Hepatocyte (in vitro differentiated cells): ENCODE data around the gene VWF. TPM values are rescaled to one million over a fixed set of nuclear protein-coding genes. Genes with fewer than 3 reads are reported as not detected.

ENCODE experiments used
- DNase-seq: peaks from one replicate; pipeline ENCODE4 v3.0.0-alpha.2; 2016; ENCODE audit warnings: low spot score
- H2AFZ ChIP-seq: fragments of 200-600 bp; sonication (generic); 2 replicates; pipeline ENCODE4 v1.6.0; 2016; ENCODE audit warnings: antibody characterized with exemption, mild to moderate bottlenecking
- H3K27ac ChIP-seq: fragments of 200-600 bp; sonication (generic); 2 replicates; pipeline ENCODE4 v1.5.1; 2016; ENCODE audit warnings: mild to moderate bottlenecking
- H3K27me3 ChIP-seq: fragments of 200-600 bp; sonication (generic); 2 replicates; pipeline ENCODE4 v1.6.1; 2016
- H3K36me3 ChIP-seq: fragments of 200-600 bp; sonication (generic); replicated peaks from 2 replicates; pipeline ENCODE4 v1.5.1; 2016; ENCODE audit warnings: low read depth; ENCODE audit not compliant: insufficient read depth
- H3K4me1 ChIP-seq: fragments of 200-600 bp; sonication (generic); 2 replicates; pipeline ENCODE4 v1.5.1; 2016; ENCODE audit warnings: mild to moderate bottlenecking, moderate library complexity; ENCODE audit not compliant: insufficient read depth
- H3K4me2 ChIP-seq: fragments of 200-600 bp; sonication (generic); 2 replicates; pipeline ENCODE4 v1.6.0; 2016
- H3K4me3 ChIP-seq: fragments of 200-600 bp; sonication (generic); 2 replicates; pipeline ENCODE4 v1.5.1; 2016; ENCODE audit warnings: mild to moderate bottlenecking
- H3K79me2 ChIP-seq: fragments of 200-600 bp; sonication (generic); 2 replicates; pipeline ENCODE4 v1.6.0; 2017; ENCODE audit warnings: mild to moderate bottlenecking
- H3K9me2 ChIP-seq: fragments of 200-600 bp; sonication (generic); replicated peaks from 2 replicates; pipeline ENCODE4 v1.6.0; 2017; ENCODE audit warnings: mild to moderate bottlenecking; ENCODE audit not compliant: insufficient read depth
- H3K9me3 ChIP-seq: fragments of 200-600 bp; sonication (generic); 2 replicates; pipeline ENCODE4 v1.5.1; 2016; ENCODE audit warnings: low read depth, mild to moderate bottlenecking
- H4K20me1 ChIP-seq: fragments of 200-600 bp; sonication (generic); 2 replicates; pipeline ENCODE4 v1.6.0; 2016; ENCODE audit warnings: mild to moderate bottlenecking; ENCODE audit not compliant: insufficient read depth, poor library complexity, severe bottlenecking
- EZH2 ChIP-seq: fragments of 200-600 bp; sonication (generic); IDR thresholded peaks from 2 replicates; pipeline ENCODE4 v1.6.1; 2016; ENCODE audit warnings: antibody characterized with exemption, mild to moderate bottlenecking, borderline replicate concordance
- EZH2phosphoT487 ChIP-seq: fragments of 200-600 bp; sonication (generic); IDR thresholded peaks from one replicate; pipeline ENCODE4 v1.6.1; 2018; ENCODE audit warnings: antibody characterized with exemption, mild to moderate bottlenecking, low read depth, moderate library complexity; ENCODE audit not compliant: unreplicated experiment, severe bottlenecking
- WGBS: methylation state at CpG from one replicate; pipeline ENCODE4 v1.1.6; 2016; ENCODE audit warnings: low lambda C conversion rate; ENCODE audit errors: missing lambda C conversion rate; 5-methylcytosine and 5-hydroxymethylcytosine counted together
- polyA plus RNA-seq: library from polyadenylated mRNA; unstranded; fragments of >200 nt; fragmentation: Nextera tagmentation; extraction: Ambion mirVana; gene quantifications from 2 replicates; pipeline ENCODE4 v1.2.1, GENCODE V29; 2016
- total RNA-seq: library from RNA; depleted of rRNA; stranded (reverse); fragments of >200 nt; gene quantifications from 2 replicates; pipeline ENCODE4 v1.2.3, GENCODE V29; 2014
- TF ChIP-seq, protein P1 (sequence below): fragments of 200-600 bp; sonication (generic); IDR thresholded peaks from 2 replicates; pipeline ENCODE4 v1.5.1; 2016; ENCODE audit warnings: antibody characterized with exemption, mild to moderate bottlenecking; ENCODE audit not compliant: poor library complexity

VWF gene
- total and polyA plus RNA-seq, 2 experiments from 2014 or later, result 0.20 to 0.77 TPM

DNA sequence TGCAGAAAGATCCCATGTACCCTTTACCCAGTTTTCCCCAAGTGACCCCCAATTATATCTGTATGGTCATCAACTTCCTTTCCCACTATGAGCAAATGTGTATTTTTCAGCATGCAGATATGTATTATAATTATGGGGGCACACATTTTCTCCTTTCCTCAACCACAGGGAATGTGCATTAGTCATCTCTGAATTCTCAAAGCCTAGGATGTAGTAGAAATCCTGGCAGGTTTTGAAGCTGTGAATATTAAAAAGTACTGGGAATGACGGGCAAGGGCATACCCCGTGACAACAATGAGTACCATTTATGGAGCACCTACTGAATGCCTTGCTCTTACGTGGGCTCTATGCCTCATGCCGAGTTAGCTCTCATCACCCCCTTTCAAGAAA lies 71.5 kb downstream of the VWF start:
- DNase-seq, result no peak
- Histone ChIP-seq H3K27me3 (no peaks in the 10 kb centered on the region), H3K4me3 (no peak overlapping the region), H3K9me2 (no peaks in the 10 kb centered on the region), H3K27ac (no peak overlapping the region), H3K79me2 (no peaks in the 10 kb centered on the region), H3K4me2 (no peak overlapping the region), H3K9me3 (no peaks in the 10 kb centered on the region), H3K4me1 (peaks cover 23% of the 10 kb centered on the region), H4K20me1 (no peaks in the 10 kb centered on the region), H2AFZ (no peak overlapping the region), H3K36me3 (no peaks in the 10 kb centered on the region)
- TF ChIP-seq EZH2 (no peak), EZH2phosphoT487 (no peak)
- TF ChIP-seq, protein P1, sequence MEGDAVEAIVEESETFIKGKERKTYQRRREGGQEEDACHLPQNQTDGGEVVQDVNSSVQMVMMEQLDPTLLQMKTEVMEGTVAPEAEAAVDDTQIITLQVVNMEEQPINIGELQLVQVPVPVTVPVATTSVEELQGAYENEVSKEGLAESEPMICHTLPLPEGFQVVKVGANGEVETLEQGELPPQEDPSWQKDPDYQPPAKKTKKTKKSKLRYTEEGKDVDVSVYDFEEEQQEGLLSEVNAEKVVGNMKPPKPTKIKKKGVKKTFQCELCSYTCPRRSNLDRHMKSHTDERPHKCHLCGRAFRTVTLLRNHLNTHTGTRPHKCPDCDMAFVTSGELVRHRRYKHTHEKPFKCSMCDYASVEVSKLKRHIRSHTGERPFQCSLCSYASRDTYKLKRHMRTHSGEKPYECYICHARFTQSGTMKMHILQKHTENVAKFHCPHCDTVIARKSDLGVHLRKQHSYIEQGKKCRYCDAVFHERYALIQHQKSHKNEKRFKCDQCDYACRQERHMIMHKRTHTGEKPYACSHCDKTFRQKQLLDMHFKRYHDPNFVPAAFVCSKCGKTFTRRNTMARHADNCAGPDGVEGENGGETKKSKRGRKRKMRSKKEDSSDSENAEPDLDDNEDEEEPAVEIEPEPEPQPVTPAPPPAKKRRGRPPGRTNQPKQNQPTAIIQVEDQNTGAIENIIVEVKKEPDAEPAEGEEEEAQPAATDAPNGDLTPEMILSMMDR, result no peak
- WGBS, result 94% methylated on average over 4 of the region's 4 CpGs

DNA sequence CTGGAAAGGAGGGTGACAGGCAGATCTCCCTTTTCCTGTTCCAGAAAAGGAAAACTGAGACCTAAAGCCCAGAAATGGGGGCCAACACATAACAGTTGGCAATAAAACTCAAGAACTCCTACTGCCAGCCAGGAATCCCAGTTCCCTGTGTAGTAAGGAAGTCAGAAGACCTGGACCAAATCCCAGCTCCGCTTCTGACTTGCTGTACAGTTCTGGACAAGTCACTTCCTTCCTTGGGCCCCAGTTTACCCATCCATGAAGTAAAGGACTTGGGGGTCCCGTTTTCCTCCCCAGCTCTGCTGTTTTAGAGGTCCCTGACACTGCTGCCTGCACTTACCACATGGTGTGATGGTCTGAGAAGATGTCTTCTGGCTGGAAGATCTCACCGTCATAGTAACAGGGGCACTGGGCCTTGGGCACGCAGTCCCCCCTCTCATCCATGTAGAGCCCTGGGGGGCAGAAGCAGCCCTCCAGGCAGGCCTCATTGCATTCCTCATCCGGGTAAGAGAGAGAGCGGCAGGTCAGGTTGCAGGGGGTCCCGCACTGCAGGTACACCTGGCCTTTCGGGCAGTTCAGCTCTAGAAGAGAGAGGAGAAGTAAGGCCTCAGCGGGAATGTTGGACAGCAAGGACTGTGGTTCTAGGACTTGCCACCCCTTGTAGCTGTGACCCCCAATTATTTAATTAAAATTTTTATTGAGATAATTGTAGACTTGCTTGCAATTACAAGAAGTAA lies 72.1 kb downstream of the VWF start:
- 91% methylated on average over 9 of the region's 9 CpGs for WGBS
- H3K79me2 ChIP-seq, result no peaks in the 10 kb centered on the region
- TF ChIP-seq, protein P1, result no peak
- TF ChIP-seq EZH2 (no peak), EZH2phosphoT487 (no peak)
- no peaks in the 10 kb centered on the region for H3K9me3 ChIP-seq
- H3K9me2 ChIP-seq, result no peaks in the 10 kb centered on the region
- H3K4me3 ChIP-seq, result no peak overlapping the region
- no peak overlapping the region for H3K4me2 ChIP-seq
- H3K36me3 ChIP-seq, result no peaks in the 10 kb centered on the region
- H3K4me1 ChIP-seq, result peaks cover 23% of the 10 kb centered on the region
- no peak overlapping the region for H2AFZ ChIP-seq
- H3K27me3 ChIP-seq, result no peaks in the 10 kb centered on the region
- no peaks in the 10 kb centered on the region for H4K20me1 ChIP-seq
- no peak for DNase-seq
- H3K27ac ChIP-seq, result no peak overlapping the region

DNA sequence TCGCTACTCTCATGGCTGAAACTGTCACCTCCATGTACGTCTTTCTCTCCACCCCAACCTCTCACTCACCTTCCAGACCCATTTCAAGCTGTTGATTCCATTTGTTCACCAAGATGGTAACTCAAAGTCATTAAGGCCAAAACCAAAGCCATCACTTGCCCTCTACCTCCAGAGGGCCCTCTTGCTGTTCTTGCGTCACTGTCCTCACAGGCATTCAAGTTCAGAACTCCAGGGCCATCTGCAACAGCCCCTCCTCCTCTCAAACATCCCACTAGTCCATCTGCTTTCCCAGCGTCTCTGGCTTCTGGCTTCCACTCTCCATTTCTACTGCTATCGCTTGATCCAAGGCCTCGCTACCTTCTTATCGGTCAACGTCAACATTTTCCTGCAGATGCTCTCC lies 74.5 kb downstream of the VWF start:
- no peaks in the 10 kb centered on the region for H3K9me2 ChIP-seq
- no peaks in the 10 kb centered on the region for H3K79me2 ChIP-seq
- H3K27me3 ChIP-seq, result no peaks in the 10 kb centered on the region
- no peak overlapping the region for H3K27ac ChIP-seq
- H4K20me1 ChIP-seq, result no peaks in the 10 kb centered on the region
- H2AFZ ChIP-seq, result no peak overlapping the region
- WGBS, result 94% methylated on average over 8 of the region's 8 CpGs
- no peak for TF ChIP-seq EZH2
- TF ChIP-seq EZH2phosphoT487, result no peak
- TF ChIP-seq, protein P1, result no peak
- H3K4me1 ChIP-seq, result peaks cover 15% of the 10 kb centered on the region
- H3K9me3 ChIP-seq, result no peaks in the 10 kb centered on the region
- no peak for DNase-seq
- H3K4me2 ChIP-seq, result no peak overlapping the region
- no peak overlapping the region for H3K4me3 ChIP-seq
- H3K36me3 ChIP-seq, result no peaks in the 10 kb centered on the region
